ENCODE data around the gene LCP1.

- TF ChIP-seq, protein P1, sequence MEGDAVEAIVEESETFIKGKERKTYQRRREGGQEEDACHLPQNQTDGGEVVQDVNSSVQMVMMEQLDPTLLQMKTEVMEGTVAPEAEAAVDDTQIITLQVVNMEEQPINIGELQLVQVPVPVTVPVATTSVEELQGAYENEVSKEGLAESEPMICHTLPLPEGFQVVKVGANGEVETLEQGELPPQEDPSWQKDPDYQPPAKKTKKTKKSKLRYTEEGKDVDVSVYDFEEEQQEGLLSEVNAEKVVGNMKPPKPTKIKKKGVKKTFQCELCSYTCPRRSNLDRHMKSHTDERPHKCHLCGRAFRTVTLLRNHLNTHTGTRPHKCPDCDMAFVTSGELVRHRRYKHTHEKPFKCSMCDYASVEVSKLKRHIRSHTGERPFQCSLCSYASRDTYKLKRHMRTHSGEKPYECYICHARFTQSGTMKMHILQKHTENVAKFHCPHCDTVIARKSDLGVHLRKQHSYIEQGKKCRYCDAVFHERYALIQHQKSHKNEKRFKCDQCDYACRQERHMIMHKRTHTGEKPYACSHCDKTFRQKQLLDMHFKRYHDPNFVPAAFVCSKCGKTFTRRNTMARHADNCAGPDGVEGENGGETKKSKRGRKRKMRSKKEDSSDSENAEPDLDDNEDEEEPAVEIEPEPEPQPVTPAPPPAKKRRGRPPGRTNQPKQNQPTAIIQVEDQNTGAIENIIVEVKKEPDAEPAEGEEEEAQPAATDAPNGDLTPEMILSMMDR (IDR thresholded peaks at IDR 0.05 in 4 of 5, conservative IDR thresholded peaks at IDR 0.05 in 1 of 5): no peak
- TF ChIP-seq POLR2A (IDR thresholded peaks at IDR 0.05): no peak
Observed at GRCh38 chr13:46137627-46138317, 44.2 kb downstream of the LCP1 start.
